Subcutaneous adipose tissue (tissue), 4 donors: ENCODE data around the gene DMWD. TPM values are rescaled to one million over a fixed set of nuclear protein-coding genes. Genes with fewer than 3 reads are reported as not detected.

Source experiments
- CTCF ChIP-seq: fragments of 450-650 bp; IDR thresholded peaks from one replicate; pipeline ENCODE4 v1.5.1; 2016; ENCODE audit warnings: low read depth, mild to moderate bottlenecking, control low read depth, antibody characterized with exemption, moderate library complexity
- total RNA-seq, 4 donors: library from RNA; depleted of rRNA; stranded (reverse); fragments of >200 nt; gene quantifications; one replicate each; pipeline ENCODE4 v1.1.0, GENCODE V29; 2016

The DMWD gene
- total RNA-seq, 4 donors from 2014 or later: 8.3 to 58.4 (median 16.6) TPM

- no peak for TF ChIP-seq CTCF
Measured at GRCh38 chr19:45821103-45821521, 28.5 kb upstream of the DMWD start.

- TF ChIP-seq CTCF: no peak
Measured at GRCh38 chr19:45820413-45821102, 27.9 kb upstream of the DMWD start.

- TF ChIP-seq CTCF: no peak
Measured at GRCh38 chr19:45819769-45820168, 27.1 kb upstream of the DMWD start.

- no peak for TF ChIP-seq CTCF
Measured at GRCh38 chr19:45817725-45818301, 25.2 kb upstream of the DMWD start.

- TF ChIP-seq CTCF: no peak
Measured at GRCh38 chr19:45817010-45817724, 24.5 kb upstream of the DMWD start.

- TF ChIP-seq CTCF: no peak
Measured at GRCh38 chr19:45816236-45817009, 23.8 kb upstream of the DMWD start.
